ENCODE results near the gene GNG13.
"Not testable (repeated sequence)": the region's sequence is repeated elsewhere in the genome, so short reads cannot be mapped to it uniquely, and the experiment has no call there.

GNG13 gene

DNA sequence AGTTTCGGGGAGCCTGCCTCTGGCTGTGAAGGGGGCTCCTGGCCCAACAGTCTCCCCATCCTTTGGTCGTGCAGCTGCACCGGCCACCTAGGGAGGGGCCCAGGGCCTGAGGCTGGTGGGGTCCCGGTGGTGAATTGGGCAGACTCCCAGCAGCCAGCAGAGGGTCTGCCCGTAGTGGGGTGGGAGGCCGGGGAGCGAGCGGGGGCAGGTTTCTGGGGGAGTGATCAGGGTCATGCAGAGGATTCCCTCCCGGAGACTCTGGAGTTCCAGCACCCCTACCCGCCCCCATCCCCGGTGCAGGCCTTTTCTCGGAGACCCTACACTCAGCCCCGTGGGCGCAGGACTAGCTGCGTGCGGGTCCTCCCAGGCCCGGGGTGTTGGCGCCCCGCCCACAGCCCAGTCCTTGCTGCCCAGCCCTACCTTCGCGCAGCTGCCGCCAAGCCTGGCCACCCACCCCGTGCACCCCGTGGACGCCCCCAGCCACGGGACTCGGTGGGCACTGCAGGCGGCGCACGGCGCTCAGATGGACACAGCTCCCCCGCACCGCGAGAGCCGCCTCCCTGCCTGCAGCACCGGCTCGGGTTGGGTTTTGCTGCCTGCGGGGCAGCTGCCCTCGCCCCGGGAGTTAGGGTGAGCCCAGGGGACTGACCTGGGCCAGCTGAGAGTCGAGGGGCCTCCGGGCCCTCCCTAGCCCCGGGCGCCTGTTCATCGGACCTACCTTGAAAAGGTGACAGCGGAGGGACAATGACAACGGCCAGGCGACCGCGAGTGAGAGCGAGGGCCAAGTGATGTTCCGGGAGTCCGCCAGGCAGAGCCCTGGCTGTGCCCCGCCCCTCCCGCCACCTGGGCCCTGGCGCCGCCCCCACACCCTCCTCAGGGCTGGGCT, at the start of gene GNG13:
GNG13 (minus strand) TSS at position 787 of the 886 bp plus-strand sequence. CDS start 1,657 bp downstream, outside the sequence.
- no peak for DNase-seq

- no peak for DNase-seq
Measured at GRCh38 chr16:848510-849253, 48.1 kb upstream of the GNG13 start.

GRCh38 chr16:847681-848445, 47.3 kb upstream of the GNG13 start:
- no peak for DNase-seq

GRCh38 chr16:847151-847550, 46.6 kb upstream of the GNG13 start:
- DNase-seq = no peak

DNA sequence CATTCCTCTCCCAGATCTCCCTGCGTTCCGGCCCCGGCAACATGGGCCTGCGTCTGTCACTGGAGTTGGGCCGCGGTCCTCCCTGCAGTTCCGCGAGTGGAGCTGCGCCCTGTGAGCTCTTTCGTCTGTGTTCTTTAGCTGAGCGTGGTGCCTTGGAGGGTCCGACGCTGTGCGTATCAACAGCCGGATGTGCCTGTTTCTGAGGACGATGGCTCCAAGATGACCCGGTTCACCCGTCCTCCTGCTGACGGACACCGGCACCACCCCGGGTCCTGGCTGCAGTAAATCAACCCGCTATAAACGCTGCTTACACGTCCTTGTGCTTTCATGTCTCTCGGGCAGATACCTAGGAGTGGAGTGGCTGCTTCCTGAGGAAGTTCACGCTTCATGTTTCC, 44.8 kb upstream of the GNG13 start:
- no peak for DNase-seq

DNA sequence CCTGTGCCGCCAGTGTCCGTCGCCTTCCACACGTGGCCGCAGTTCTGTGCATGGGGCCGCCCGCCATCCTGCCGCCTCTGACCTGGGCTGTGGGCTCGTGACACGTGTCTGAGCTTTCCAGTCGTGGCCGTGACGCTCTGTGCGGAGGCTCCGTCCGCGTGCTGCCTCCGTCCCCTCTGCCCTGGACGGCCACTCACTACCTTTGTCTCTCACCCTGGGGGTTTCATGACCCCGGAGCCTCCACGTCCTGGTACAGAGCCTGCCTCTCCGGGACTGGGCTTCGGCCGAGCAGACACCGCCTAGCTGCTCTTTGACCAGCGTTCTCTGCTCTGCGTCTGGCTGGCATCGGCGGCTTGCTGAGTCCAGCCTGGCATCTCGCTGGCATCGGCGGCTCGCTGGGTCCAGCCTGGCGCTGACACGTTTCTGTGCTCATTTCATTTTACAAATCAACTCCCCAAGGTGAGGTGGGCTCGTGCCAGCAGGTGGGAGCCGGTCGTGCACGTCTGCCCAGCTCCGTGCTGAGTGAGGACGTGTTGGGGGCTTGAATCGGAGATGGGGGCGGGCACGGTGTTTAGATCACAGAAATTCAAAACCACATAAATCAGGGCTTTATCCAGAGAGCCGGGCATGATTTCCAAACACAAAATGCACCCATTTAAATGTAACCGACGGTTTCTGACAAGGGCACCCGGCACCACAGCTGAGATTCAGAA, 44.3 kb upstream of the GNG13 start:
- DNase-seq = no peak

GRCh38 chr16:843771-844170, 43.2 kb upstream of the GNG13 start:
- no peak for DNase-seq

DNA sequence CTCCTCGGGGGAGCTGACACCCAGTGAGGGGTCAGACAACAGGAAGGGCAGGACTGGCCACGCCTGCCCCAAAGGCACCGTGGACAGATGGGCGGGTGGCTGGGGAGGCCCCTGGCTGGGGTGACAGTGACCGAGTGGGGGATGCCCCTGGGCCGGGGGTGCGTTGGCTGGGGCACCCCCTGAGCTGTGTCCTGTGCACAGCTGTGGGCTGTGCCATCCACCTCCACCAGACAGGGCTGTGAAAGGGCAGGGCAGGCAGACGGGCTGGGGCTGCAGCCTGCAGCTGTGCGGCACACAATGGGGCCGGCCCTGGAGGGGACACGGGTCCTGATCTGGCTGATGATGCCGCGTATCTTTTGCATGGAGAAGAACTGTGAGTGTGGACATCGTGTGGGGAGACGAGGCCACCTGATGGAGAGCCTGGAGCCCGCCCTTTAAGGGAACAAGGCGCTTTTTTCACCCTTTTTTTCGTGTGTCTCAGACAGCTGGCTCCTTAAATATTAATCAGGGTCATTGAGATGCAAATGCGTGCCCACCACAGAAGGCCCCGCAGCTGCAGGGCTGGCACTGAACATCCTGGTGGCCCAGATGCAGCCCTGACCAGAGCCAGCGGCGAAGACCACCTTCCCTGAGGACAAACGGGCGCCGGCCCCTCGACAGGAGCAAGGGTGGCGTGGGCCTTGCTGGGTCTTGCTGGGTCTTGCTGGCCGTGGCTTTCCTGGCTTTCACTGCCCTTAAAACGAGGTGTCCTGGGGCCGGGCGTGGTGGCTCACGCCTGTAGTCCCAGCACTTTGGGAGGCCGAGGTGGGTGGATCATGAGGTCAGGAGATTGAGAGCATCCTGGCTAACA, 42.4 kb upstream of the GNG13 start:
- DNase-seq = no peak

DNA sequence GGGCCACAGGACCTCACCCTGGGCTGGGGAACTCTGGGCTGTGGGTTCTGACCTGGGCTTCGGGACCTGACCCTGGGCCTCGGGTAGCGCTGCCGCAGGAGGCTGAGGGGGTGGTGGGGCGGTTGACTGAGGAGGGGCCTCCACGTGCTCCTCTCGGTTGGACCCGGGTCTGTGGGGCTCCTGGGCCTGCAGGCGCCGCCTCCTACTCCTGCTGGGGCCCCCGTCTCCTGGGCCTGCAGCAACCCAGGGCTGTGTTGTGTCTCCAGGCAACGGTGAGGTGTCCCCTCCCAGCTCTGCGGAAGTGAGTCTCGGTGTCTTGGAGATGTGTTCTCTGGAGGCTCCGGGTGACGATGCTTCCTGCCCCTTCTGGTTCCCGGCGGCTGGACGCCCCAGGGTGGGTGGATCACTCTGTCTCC, 41.5 kb upstream of the GNG13 start:
- no peak for DNase-seq

DNA sequence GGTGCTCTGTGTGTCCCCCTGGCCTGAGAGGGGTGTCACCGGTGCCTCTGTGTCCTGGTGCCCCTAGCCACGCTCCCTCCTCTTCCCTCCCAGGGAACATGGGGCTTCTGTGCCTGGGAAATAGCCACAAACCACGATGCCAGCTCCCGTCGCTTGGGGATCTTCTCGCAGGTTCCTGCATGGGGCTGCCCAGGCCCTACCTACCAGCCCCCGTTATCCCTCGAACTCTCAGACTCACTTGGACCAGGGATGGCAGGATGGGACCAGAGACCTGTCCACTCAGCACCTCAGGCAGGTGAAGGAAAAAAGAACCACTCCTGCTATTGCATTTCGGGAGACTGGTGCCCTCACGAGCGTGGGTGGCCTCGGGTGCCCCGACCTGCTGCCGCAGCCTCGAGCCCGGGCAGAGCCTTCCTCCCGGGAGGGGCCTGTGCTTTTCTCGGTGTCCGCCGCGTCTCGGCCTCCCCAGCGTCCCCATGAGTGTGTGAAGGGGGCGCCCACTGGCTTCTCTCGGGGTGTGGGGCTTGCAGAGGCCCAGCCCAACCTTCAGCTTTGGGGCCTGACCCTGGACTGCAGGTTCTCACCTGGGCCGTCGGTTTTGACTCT, 41.0 kb upstream of the GNG13 start:
- DNase-seq = no peak

- DNase-seq = no peak
Measured at GRCh38 chr16:840561-841454, 40.3 kb upstream of the GNG13 start.

GRCh38 chr16:839643-840408, 39.3 kb upstream of the GNG13 start:
- DNase-seq = no peak

DNA sequence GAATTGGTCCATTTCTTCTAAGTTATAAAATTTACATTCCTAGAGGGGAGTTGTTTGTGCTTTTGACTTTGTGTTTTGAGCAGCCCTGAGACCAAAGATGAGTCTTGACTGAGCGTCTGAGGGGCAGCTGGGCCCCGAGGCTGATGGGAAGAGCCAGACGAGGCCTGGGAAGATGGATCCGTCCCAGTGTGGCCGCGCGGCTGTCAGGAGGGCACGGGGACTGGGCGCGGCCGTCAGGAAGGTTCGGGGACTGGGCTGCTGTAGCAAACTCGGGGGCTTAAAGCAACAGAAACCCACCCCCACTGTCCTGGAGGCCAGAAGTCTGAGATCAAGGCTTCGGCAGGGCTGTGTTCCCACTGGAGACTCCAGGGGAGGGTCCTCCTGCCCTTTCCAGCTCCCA, 38.2 kb upstream of the GNG13 start:
- DNase-seq = no peak

DNA sequence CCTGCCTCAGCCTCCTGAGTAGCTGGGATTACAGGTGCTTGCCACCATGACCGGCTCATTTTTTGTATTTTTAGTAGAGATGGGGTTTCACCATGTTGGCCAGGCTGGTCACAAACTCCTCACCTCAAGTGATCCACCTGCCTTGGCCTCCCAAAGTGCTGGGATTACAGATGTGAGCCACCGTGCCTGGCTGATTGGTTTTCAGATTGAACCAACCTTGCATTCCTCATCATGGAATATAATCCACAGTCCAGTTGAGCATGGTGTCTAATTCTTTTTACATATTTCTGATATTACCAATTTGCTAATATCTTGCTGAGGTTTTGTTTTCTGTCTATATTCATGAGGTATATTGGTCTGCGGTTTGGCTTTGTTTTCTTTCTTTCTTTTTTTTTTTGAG, 36.3 kb upstream of the GNG13 start:
- not testable (repeated sequence) for DNase-seq

- DNase-seq = no peak
Measured at GRCh38 chr16:836221-836620, 35.7 kb upstream of the GNG13 start.

GRCh38 chr16:835373-835772, 34.8 kb upstream of the GNG13 start:
- no peak for DNase-seq

DNA sequence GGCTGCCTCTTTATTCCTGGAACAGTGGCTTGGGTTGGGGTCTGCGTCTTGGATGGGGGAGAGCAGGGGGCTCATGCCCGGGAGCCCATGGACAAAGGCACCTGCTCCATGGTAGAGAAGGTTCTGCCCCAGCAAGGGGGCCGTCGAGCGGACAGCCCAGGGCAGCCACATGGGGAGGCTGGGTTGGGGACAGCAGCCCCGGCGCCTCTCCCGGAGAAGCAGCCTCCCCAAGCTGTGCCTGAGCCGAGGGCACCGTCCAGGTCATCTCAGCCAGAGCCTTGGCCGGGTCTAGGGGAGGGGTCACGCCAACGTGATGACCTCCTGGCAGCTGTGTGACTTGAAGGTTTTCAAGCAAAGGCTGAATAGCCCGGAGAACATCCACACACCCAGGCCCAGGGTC, 32.9 kb upstream of the GNG13 start:
- no peak for DNase-seq

DNA sequence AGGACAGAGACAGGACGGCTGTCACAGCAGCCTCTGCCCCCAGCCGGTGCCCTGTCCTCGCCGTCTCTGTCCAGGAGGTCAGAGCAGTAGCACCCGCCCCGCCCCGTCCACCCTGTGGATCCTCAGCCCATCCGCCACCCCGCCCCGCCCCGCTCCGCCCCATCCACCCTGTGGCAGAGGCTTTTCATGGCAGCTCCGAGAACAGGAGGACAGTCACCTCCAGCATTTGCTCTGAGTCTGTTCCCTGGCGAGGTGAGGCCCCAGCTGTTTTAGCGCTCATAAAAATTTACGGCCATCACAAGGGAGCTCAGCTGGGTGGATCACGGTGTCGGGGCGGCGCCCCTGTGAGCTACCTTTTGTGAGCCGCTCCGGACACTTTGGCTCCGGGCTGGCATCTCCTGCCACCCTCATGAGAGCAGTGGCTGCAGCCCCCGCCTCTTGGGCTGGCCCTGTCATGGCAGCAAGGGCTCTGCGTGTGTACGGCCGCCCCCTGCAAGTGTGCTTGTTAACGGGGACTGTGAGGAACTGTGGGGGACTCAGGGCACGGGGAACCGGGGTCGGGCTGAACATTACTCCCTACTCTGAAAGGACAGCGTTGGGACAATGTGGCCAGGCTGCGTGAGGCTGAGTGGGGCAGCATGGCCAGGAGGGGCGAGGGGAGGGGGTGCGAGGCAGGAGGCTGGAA, 32.3 kb upstream of the GNG13 start:
- DNase-seq = no peak
